NOMO-1 treated with DMSO at 0.1 percent for 48 hours (cell line): Measurements from ENCODE around the gene MYOM3.

Experiments
- DNase-seq: peaks from one replicate; lab custom pipeline; 2025; ENCODE audit not compliant: unreplicated experiment; lab: John Stamatoyannopoulos, UW

Gene MYOM3

GRCh38 chr1:24097663-24098062 lies 14.3 kb downstream of the MYOM3 start:
- DNase-seq, result no peak

GRCh38 chr1:24096739-24097103 lies 15.2 kb downstream of the MYOM3 start:
- DNase-seq, result no peak

- DNase-seq, result no peak
Measured at GRCh38 chr1:24096009-24096738, 15.8 kb downstream of the MYOM3 start.

- no peak for DNase-seq
Measured at GRCh38 chr1:24095140-24095859, 16.6 kb downstream of the MYOM3 start.

- DNase-seq, result no peak
Measured at GRCh38 chr1:24094554-24094953, 17.4 kb downstream of the MYOM3 start.

GRCh38 chr1:24093732-24094131 lies 18.2 kb downstream of the MYOM3 start:
- no peak for DNase-seq

GRCh38 chr1:24092979-24093378 lies 19.0 kb downstream of the MYOM3 start:
- no peak for DNase-seq

- DNase-seq, result no peak
Measured at GRCh38 chr1:24091971-24092482, 19.9 kb downstream of the MYOM3 start.

GRCh38 chr1:24090736-24091135 lies 21.2 kb downstream of the MYOM3 start:
- no peak for DNase-seq

- no peak for DNase-seq
Measured at GRCh38 chr1:24089743-24090555, 22.0 kb downstream of the MYOM3 start.

- no peak for DNase-seq
Measured at GRCh38 chr1:24089027-24089742, 22.8 kb downstream of the MYOM3 start.

- DNase-seq, result no peak
Measured at GRCh38 chr1:24086466-24086865, 25.5 kb downstream of the MYOM3 start.

GRCh38 chr1:24085546-24085945 lies 26.4 kb downstream of the MYOM3 start:
- no peak for DNase-seq

- DNase-seq, result no peak
Measured at GRCh38 chr1:24085007-24085406, 26.9 kb downstream of the MYOM3 start.

GRCh38 chr1:24084050-24084449 lies 27.9 kb downstream of the MYOM3 start:
- no peak for DNase-seq

GRCh38 chr1:24082372-24082771 lies 29.6 kb downstream of the MYOM3 start:
- DNase-seq, result no peak

GRCh38 chr1:24081190-24081589 lies 30.7 kb downstream of the MYOM3 start:
- no peak for DNase-seq

GRCh38 chr1:24080131-24080530 lies 31.8 kb downstream of the MYOM3 start:
- no peak for DNase-seq

GRCh38 chr1:24077278-24077978 lies 34.5 kb downstream of the MYOM3 start:
- DNase-seq, result no peak

- no peak for DNase-seq
Measured at GRCh38 chr1:24075946-24076345, 36.0 kb downstream of the MYOM3 start.

- no peak for DNase-seq
Measured at GRCh38 chr1:24075590-24075854, 36.4 kb downstream of the MYOM3 start.
